Upper lobe of left lung (tissue), 6 donors: Measurements from ENCODE around the gene NCAPD3. TPM values are rescaled to one million over a fixed set of nuclear protein-coding genes. Genes with fewer than 3 reads are reported as not detected.
"Not testable (repeated sequence)": the region's sequence is repeated elsewhere in the genome, so short reads cannot be mapped to it uniquely, and the experiment has no call there.

Experiments used
- ATAC-seq, 2 donors: fragments of 200-7000 bp; cut with Tn5 transposase; one replicate each; pipeline ENCODE4 v1.9.1; 2022; ENCODE audit warnings: mild to moderate bottlenecking in 2 of 2, moderate library complexity in 2 of 2; ENCODE audit not compliant: low FRiP score in 2 of 2
- DNase-seq, 2 donors: peaks; one replicate each; pipeline ENCODE4 v3.0.0-alpha.2; 2019 to 2020
- H3K27ac ChIP-seq, 4 donors: fragments of 200-600 bp; sonication (generic); one replicate each; pipeline ENCODE4 v1.5.1; 2016 to 2019
- H3K27me3 ChIP-seq, 4 donors: fragments of 200-600 bp; sonication (generic); one replicate each; pipeline ENCODE4 v1.5.1; 2017 to 2019
- H3K36me3 ChIP-seq, 4 donors: fragments of 200-600 bp; sonication (generic); one replicate each; pipeline ENCODE4 v1.5.1; 2016 to 2019
- H3K4me1 ChIP-seq, 4 donors: fragments of 200-600 bp; sonication (generic); one replicate each; pipeline ENCODE4 v1.5.1; 2018 to 2019
- H3K4me3 ChIP-seq, 4 donors: fragments of 200-600 bp; sonication (generic); one replicate each; pipeline ENCODE4 v1.5.1; 2017 to 2019; ENCODE audit warnings: mild to moderate bottlenecking in 2 of 4, moderate library complexity in 1 of 4
- H3K9me3 ChIP-seq, 4 donors: fragments of 200-600 bp; sonication (generic); one replicate each; pipeline ENCODE4 v1.5.1; 2018 to 2019
- CTCF ChIP-seq, 6 experiments: fragments of 450-650 bp in 4 of 6; fragments of 200-600 bp in 2 of 6; sonication (generic) in 2 of 6; IDR thresholded peaks; one replicate each; pipeline ENCODE4 v1.5.1; 2016 to 2019; ENCODE audit warnings: antibody characterized with exemption in 6 of 6
- EP300 ChIP-seq, 4 donors: sonication (generic); formaldehyde crosslinking; IDR thresholded peaks; one replicate each; pipeline ENCODE4 v1.5.1; 2017; ENCODE audit warnings: antibody characterized with exemption in 4 of 4, control low read depth in 2 of 4
- POLR2A ChIP-seq, 4 donors: fragments of 450-650 bp; IDR thresholded peaks; one replicate each; pipeline ENCODE4 v1.5.1; 2016 to 2017; ENCODE audit warnings: antibody characterized with exemption in 4 of 4, mild to moderate bottlenecking in 2 of 4
- POLR2AphosphoS5 ChIP-seq, 2 donors: sonication (generic); formaldehyde crosslinking; IDR thresholded peaks; one replicate each; pipeline ENCODE4 v1.5.1; 2017; ENCODE audit warnings: antibody characterized with exemption in 2 of 2
- WGBS, 2 donors: methylation state at CpG; one replicate each; pipeline ENCODE4 v1.1.5; 2017 to 2018; 5-methylcytosine and 5-hydroxymethylcytosine counted together
- total RNA-seq, 6 donors: library from RNA; depleted of rRNA in 4 of 6; stranded (reverse); fragments of >200 nt in 4 of 6; gene quantifications; one replicate each; pipeline versions ENCODE4 v1.1.0 to v1.2.1, GENCODE V29; 2016 to 2021
- donor health status: DM: no; HTN: no; CAD: no; lungs with moderate emphysema.
- donor health status: DM: no; HTN: yes; CAD: no; lungs with severe emphysema.

NCAPD3 gene
- total RNA-seq, 6 donors from 2014 or later: 9.9 to 32.5 (median 15.8) TPM

GRCh38 chr11:134200688-134201087 lies 23.1 kb downstream of the NCAPD3 start:
- TF ChIP-seq CTCF (IDR thresholded peaks at IDR 0.05): no peak
- DNase-seq (no peak), ATAC-seq (no peak)
- Histone ChIP-seq H3K27ac (no peak overlapping the region), H3K4me3 (no peak overlapping the region), H3K36me3 (peaks cover 5 to 60% (median 34%) of the 10 kb centered on the region in 4 donors), H3K4me1 (no peaks in the 10 kb centered on the region), H3K27me3 (no peaks in the 10 kb centered on the region), H3K9me3 (no peaks in the 10 kb centered on the region)
- WGBS, 2 donors: 94 to 96% methylated on average over 6 of the region's 6 CpGs

DNA sequence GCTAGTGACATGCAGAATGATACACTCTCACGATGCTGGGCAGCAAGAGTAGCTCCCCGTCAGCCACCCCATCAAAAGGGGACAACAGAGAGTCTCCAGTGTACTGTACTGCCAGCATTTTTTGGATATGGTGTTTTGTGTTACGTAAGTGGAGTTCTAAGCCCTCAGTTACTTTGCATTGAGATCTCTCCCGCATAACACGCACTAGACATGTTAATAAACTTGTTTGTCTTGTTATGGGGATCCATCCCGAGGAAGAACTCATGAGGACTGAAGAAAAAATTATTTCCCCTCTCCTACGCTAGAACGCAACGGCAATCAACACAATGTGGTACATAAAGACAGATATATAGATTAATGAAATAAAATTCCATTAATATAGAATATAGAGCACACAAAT lies 24.2 kb downstream of the NCAPD3 start:
- H3K36me3 ChIP-seq: peaks cover 5 to 54% (median 27%) of the 10 kb centered on the region in 4 donors
- 94 to 97% methylated on average over 9 of the region's 9 CpGs for WGBS, 2 donors
- no peak for DNase-seq
- no peak for ATAC-seq
- no peak overlapping the region for H3K4me3 ChIP-seq
- no peak for TF ChIP-seq POLR2AphosphoS5 (IDR thresholded peaks at IDR 0.05)
- TF ChIP-seq EP300 (IDR thresholded peaks at IDR 0.05): no peak
- no peak for TF ChIP-seq CTCF (IDR thresholded peaks at IDR 0.05)
- TF ChIP-seq POLR2A (IDR thresholded peaks at IDR 0.05): no peak
- H3K9me3 ChIP-seq: no peaks in the 10 kb centered on the region
- H3K27me3 ChIP-seq: no peaks in the 10 kb centered on the region
- H3K27ac ChIP-seq: no peak overlapping the region
- H3K4me1 ChIP-seq: no peaks in the 10 kb centered on the region

DNA sequence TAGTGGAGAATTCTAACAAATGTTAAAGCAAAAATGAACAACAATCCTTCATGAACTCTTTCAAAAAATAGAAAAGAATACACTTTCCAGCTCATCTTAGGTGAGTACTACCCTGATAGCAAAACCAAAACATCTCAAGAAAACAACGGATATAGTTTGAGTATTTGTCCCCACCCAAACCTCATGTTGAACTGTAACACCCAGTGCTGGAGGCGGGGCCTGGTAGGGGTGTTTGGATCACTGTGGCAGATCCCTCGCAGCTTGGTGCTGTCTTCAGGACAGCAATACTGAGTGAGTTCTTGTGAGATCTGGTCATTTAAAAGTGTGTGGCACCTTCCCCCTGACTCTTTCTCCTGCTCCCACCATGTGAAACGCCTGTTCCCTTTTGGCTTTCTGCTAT lies 27.0 kb downstream of the NCAPD3 start:
- no peak overlapping the region for H3K27ac ChIP-seq
- no peaks in the 10 kb centered on the region for H3K27me3 ChIP-seq
- peaks cover 12 to 54% (median 32%) of the 10 kb centered on the region in 4 donors for H3K36me3 ChIP-seq
- TF ChIP-seq POLR2AphosphoS5 (IDR thresholded peaks at IDR 0.05): no peak
- no peak for TF ChIP-seq EP300 (IDR thresholded peaks at IDR 0.05)
- TF ChIP-seq POLR2A (IDR thresholded peaks at IDR 0.05): no peak
- no peak for TF ChIP-seq CTCF (IDR thresholded peaks at IDR 0.05)
- H3K4me3 ChIP-seq: no peak overlapping the region
- H3K4me1 ChIP-seq: no peaks in the 10 kb centered on the region
- DNase-seq (no peak), ATAC-seq (no peak)
- WGBS, 2 donors: 87 to 94% methylated on average over 4 of the region's 4 CpGs
- no peaks in the 10 kb centered on the region for H3K9me3 ChIP-seq

DNA sequence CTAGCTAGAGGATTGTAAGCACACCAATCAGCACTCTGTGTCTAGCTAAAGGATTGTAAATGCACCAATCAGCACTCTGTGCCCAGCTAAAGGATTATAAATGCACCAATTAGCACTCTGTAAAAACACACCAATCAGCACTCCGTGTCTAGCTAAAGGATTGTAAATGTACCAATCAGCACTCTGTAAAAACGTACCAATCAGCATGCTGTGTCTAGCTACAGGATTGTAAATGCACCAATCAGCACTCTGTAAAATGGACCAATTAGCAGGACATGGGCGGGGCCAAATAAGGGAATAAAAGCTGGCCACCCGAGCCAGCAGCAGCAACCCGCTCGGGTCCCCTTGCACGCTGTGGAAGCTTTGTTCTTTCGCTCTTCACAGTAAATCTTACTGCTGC lies 35.7 kb downstream of the NCAPD3 start:
- DNase-seq, ATAC-seq, H3K4me1 ChIP-seq, H3K27ac ChIP-seq, H3K9me3 ChIP-seq, H3K4me3 ChIP-seq, H3K27me3 ChIP-seq: not testable (repeated sequence)
- peaks cover 14 to 66% (median 40%) of the 10 kb centered on the region in 4 donors for H3K36me3 ChIP-seq
- 95 to 98% methylated on average over 8 of the region's 8 CpGs for WGBS, 2 donors

GRCh38 chr11:134181707-134182106 lies 42.1 kb downstream of the NCAPD3 start:
- 99 to 100% methylated on average over 4 of the region's 4 CpGs for WGBS, 2 donors
- Histone ChIP-seq H3K4me3 (no peak overlapping the region), H3K27ac (no peak overlapping the region), H3K9me3 (no peaks in the 10 kb centered on the region), H3K4me1 (no peaks in the 10 kb centered on the region), H3K27me3 (no peaks in the 10 kb centered on the region), H3K36me3 (peaks cover 4 to 47% (median 15%) of the 10 kb centered on the region in 4 donors)
- ATAC-seq (peak in 1 of 2 donors; percentile 32), DNase-seq (no peak)
- TF ChIP-seq CTCF (IDR thresholded peaks at IDR 0.05): no peak
